ENCODE results near the gene PSAT1. TPM values are rescaled to one million over a fixed set of nuclear protein-coding genes. Genes with fewer than 3 reads are reported as not detected.

The PSAT1 gene
- total RNA-seq, 1 donor: 175 TPM

DNA sequence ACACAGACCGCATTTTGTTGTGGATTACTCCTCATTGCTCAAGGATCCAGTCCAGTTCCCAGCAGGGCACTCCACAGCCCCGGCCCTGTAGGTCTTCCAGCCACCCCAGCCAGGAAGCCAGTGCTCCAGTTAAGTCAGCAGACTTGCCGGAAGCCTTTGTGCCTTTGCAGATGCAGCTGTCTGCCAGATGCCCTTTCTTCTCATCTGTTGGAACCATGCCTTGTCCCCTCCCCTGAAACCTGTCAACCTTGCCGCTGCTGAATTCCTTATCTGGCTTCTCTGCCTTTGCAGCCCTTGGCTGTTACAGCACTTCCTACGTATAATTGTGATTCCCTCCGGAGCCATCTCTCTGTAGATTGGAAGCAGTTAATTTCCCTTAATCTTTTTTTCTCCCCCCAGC lies 28.4 kb downstream of the PSAT1 start:
- H3K4me3 ChIP-seq (ENCODE audit: insufficient read depth, low read length): no peak overlapping the region
- no peak for DNase-seq (ENCODE audit: insufficient read length, low spot score, missing footprints)

DNA sequence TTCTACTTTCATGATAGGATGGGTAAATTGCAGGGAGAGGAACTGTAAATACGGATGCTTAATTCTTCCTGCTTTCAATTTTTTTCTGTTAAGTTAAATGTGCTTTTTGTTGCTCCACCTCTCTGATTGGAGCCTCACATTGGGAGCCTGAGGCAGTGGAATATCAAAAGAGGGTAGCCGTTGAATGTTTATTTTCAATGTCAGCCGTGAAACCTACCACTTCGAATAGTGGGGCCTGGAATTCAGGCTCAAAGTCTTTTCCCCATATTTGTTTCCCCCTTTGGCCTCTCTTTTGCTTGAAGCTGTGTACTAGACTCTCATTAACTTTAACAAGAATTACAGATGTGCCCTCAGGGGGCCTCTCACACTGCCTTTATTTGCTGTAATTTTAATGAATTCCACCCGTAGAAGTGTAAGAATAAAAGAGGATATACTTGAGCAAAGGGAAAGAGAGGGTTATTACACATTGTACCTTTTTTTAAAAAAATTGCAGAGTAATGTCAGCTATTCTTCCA lies 29.0 kb downstream of the PSAT1 start:
- H3K9me3 ChIP-seq (ENCODE audit: low read depth, low read length): no peaks in the 10 kb centered on the region

More for the DNA sequence above, 28.4 kb downstream of the PSAT1 start:
- no peaks in the 10 kb centered on the region for H3K4me1 ChIP-seq (ENCODE audit: insufficient read depth, low read length)
- H3K27me3 ChIP-seq (ENCODE audit: insufficient read depth, low read length): no peaks in the 10 kb centered on the region
- H3K9me3 ChIP-seq (ENCODE audit: low read depth, low read length): no peaks in the 10 kb centered on the region
- no peak overlapping the region for H3K4me2 ChIP-seq (ENCODE audit: insufficient read depth, low read length)
- no peak overlapping the region for H3K27ac ChIP-seq (ENCODE audit: low read depth, low read length)
- H2AFZ ChIP-seq (ENCODE audit: low read length): peak overlapping the region; percentile 2
- peaks cover 14% of the 10 kb centered on the region for H3K36me3 ChIP-seq (ENCODE audit: insufficient read depth, low read length)
- no peaks in the 10 kb centered on the region for H4K20me1 ChIP-seq (ENCODE audit: insufficient read depth, low read length)
- no peaks in the 10 kb centered on the region for H3K79me2 ChIP-seq (ENCODE audit: insufficient read depth, low read length)
- TF ChIP-seq, protein P1, sequence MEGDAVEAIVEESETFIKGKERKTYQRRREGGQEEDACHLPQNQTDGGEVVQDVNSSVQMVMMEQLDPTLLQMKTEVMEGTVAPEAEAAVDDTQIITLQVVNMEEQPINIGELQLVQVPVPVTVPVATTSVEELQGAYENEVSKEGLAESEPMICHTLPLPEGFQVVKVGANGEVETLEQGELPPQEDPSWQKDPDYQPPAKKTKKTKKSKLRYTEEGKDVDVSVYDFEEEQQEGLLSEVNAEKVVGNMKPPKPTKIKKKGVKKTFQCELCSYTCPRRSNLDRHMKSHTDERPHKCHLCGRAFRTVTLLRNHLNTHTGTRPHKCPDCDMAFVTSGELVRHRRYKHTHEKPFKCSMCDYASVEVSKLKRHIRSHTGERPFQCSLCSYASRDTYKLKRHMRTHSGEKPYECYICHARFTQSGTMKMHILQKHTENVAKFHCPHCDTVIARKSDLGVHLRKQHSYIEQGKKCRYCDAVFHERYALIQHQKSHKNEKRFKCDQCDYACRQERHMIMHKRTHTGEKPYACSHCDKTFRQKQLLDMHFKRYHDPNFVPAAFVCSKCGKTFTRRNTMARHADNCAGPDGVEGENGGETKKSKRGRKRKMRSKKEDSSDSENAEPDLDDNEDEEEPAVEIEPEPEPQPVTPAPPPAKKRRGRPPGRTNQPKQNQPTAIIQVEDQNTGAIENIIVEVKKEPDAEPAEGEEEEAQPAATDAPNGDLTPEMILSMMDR (IDR thresholded peaks at IDR 0.05; ENCODE audit: extremely low read depth, low read depth, low read length): no peak

DNA sequence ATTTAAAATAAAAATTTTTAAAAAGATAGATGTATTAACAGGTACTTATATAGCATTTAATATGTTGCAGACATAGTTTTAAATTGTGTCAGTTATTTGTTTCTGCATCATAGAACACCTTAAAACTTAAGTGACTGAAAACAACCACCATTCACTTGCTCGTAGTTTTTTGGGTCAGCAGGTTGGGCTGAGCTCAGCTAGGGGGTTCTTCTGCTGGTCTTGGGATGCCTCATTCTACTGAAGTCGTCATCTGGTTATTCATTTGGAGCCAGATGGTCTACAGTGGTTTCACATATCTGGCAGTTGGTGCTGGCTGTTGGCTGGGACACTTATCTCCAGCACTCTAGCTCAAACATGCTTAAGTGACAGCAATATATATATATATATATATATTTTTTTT lies 29.6 kb downstream of the PSAT1 start:
- H3K27me3 ChIP-seq (ENCODE audit: insufficient read depth, low read length): no peaks in the 10 kb centered on the region
- H3K4me3 ChIP-seq (ENCODE audit: insufficient read depth, low read length): no peak overlapping the region
- H3K4me1 ChIP-seq (ENCODE audit: insufficient read depth, low read length): no peaks in the 10 kb centered on the region
- TF ChIP-seq, protein P1 (IDR thresholded peaks at IDR 0.05; ENCODE audit: extremely low read depth, low read depth, low read length): no peak
- H3K79me2 ChIP-seq (ENCODE audit: insufficient read depth, low read length): no peaks in the 10 kb centered on the region
- no peak overlapping the region for H3K27ac ChIP-seq (ENCODE audit: low read depth, low read length)
- H3K36me3 ChIP-seq (ENCODE audit: insufficient read depth, low read length): peaks cover 10% of the 10 kb centered on the region
- no peaks in the 10 kb centered on the region for H4K20me1 ChIP-seq (ENCODE audit: insufficient read depth, low read length)
- no peak overlapping the region for H2AFZ ChIP-seq (ENCODE audit: low read length)
- DNase-seq (ENCODE audit: insufficient read length, low spot score, missing footprints): no peak
- no peak overlapping the region for H3K4me2 ChIP-seq (ENCODE audit: insufficient read depth, low read length)
- no peaks in the 10 kb centered on the region for H3K9me3 ChIP-seq (ENCODE audit: low read depth, low read length)

More for the DNA sequence above, 29.0 kb downstream of the PSAT1 start:
- H3K79me2 ChIP-seq (ENCODE audit: insufficient read depth, low read length): no peaks in the 10 kb centered on the region
- no peak overlapping the region for H3K27ac ChIP-seq (ENCODE audit: low read depth, low read length)
- no peaks in the 10 kb centered on the region for H3K27me3 ChIP-seq (ENCODE audit: insufficient read depth, low read length)
- no peak overlapping the region for H3K4me3 ChIP-seq (ENCODE audit: insufficient read depth, low read length)
- H3K4me1 ChIP-seq (ENCODE audit: insufficient read depth, low read length): no peaks in the 10 kb centered on the region
- DNase-seq (ENCODE audit: insufficient read length, low spot score, missing footprints): no peak
- no peak overlapping the region for H2AFZ ChIP-seq (ENCODE audit: low read length)
- TF ChIP-seq, protein P1 (IDR thresholded peaks at IDR 0.05; ENCODE audit: extremely low read depth, low read depth, low read length): no peak
- H3K4me2 ChIP-seq (ENCODE audit: insufficient read depth, low read length): no peak overlapping the region
- H4K20me1 ChIP-seq (ENCODE audit: insufficient read depth, low read length): no peaks in the 10 kb centered on the region
- H3K36me3 ChIP-seq (ENCODE audit: insufficient read depth, low read length): peaks cover 14% of the 10 kb centered on the region

DNA sequence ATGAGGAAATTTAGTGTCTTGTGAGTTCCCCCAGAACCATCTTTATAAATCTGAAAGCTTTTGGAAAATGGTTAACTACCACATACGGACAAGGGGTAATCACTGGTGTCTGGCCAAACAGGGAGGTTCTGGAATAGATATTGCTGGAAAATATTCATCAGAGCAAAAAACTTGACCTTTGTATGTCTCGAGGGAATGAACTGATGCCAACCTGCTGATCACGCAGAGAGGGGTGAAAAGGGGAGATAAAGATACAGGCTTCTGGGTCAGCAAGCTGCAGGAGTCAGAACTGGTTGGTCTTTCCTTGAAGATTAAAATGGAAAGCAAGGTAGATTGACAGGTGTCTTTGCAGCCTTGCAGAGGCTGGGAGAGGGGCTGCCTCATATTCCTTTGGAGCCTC lies 35.5 kb downstream of the PSAT1 start:
- DNase-seq (ENCODE audit: insufficient read length, low spot score, missing footprints): no peak
- Histone ChIP-seq H4K20me1 (ENCODE audit: insufficient read depth, low read length) (no peaks in the 10 kb centered on the region), H3K4me2 (ENCODE audit: insufficient read depth, low read length) (no peak overlapping the region), H3K4me1 (ENCODE audit: insufficient read depth, low read length) (no peaks in the 10 kb centered on the region), H2AFZ (ENCODE audit: low read length) (no peak overlapping the region), H3K9me3 (ENCODE audit: low read depth, low read length) (no peaks in the 10 kb centered on the region), H3K27ac (ENCODE audit: low read depth, low read length) (no peak overlapping the region), H3K36me3 (ENCODE audit: insufficient read depth, low read length) (peaks cover 5% of the 10 kb centered on the region), H3K79me2 (ENCODE audit: insufficient read depth, low read length) (no peaks in the 10 kb centered on the region), H3K27me3 (ENCODE audit: insufficient read depth, low read length) (no peaks in the 10 kb centered on the region), H3K4me3 (ENCODE audit: insufficient read depth, low read length) (no peak overlapping the region)
- TF ChIP-seq, protein P1 (IDR thresholded peaks at IDR 0.05; ENCODE audit: extremely low read depth, low read depth, low read length): no peak

Measured in osteoblast (primary cell).